ENCODE results near the gene SELE. TPM values are rescaled to one million over a fixed set of nuclear protein-coding genes. Genes with fewer than 3 reads are reported as not detected.

SELE gene
- total and polyA plus RNA-seq, 9 donors = 0.58 to 16.9 (median 2.6) TPM

DNA sequence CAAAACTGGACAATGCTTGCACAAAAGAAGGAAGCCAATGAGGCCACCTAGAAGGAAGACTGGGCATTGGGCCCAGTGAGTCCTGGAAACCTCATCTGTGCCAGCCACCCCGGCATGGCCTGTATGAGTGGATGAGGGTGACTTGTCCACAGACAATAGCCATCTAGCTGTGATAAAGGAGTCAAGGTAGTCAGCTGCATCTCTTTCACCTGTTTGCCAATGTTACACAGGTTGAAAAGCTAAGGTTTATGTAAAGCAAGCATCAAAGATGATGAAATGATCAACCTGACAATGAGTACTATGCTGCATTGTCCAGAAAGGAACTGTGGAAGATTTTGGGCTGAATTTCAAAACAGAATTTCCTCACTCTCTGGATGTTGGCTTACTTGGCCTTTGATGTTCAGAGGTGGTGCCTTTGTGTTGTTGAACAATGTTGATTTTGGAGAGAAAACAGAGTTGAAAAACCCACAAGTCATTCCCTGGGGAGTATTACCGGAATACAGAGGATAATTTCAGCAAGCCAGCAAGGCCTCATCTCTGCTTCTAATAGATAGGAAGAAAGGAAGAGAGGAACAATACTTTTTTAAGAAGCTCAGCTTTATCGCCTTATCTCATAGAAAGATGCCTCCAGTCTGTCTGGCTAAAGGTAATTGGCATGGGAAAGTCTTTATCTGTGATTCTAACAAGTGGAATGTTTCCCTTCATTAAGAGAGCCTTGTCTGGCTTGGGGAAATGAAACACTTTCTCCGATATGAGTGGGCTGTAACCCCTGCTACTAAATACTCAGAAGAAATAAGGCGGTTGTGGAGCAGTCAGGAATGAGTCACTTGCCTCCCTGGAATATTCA lies 11.4 kb upstream of the SELE start:
- intact Hi-C loops (cut with DNase I) = no loop called here
- no peaks in the 10 kb centered on the region for H3K9me3 ChIP-seq
- no peak overlapping the region for H3K27ac ChIP-seq
- no peaks in the 10 kb centered on the region for H3K36me3 ChIP-seq
- TF ChIP-seq EP300 (IDR thresholded peaks at IDR 0.05) = no peak
- TF ChIP-seq, protein P1, sequence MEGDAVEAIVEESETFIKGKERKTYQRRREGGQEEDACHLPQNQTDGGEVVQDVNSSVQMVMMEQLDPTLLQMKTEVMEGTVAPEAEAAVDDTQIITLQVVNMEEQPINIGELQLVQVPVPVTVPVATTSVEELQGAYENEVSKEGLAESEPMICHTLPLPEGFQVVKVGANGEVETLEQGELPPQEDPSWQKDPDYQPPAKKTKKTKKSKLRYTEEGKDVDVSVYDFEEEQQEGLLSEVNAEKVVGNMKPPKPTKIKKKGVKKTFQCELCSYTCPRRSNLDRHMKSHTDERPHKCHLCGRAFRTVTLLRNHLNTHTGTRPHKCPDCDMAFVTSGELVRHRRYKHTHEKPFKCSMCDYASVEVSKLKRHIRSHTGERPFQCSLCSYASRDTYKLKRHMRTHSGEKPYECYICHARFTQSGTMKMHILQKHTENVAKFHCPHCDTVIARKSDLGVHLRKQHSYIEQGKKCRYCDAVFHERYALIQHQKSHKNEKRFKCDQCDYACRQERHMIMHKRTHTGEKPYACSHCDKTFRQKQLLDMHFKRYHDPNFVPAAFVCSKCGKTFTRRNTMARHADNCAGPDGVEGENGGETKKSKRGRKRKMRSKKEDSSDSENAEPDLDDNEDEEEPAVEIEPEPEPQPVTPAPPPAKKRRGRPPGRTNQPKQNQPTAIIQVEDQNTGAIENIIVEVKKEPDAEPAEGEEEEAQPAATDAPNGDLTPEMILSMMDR (IDR thresholded peaks at IDR 0.05) = no peak
- no peak for TF ChIP-seq POLR2A (IDR thresholded peaks at IDR 0.05)
- 11 to 20% (median 20%) methylated on average over 5 of the region's 5 CpGs for WGBS, 3 donors
- H3K27me3 ChIP-seq = no peaks in the 10 kb centered on the region
- DNase-seq = peak in 1 of 5 donors; percentile 19
- no peak overlapping the region for H3K4me3 ChIP-seq
- no peaks in the 10 kb centered on the region for H3K4me1 ChIP-seq (ENCODE audit: insufficient read depth)

GRCh38 chr1:169741666-169742394 lies 8.0 kb upstream of the SELE start:
- DNase-seq = no peak
- Histone ChIP-seq H3K9me3 (no peaks in the 10 kb centered on the region), H3K27ac (no peak overlapping the region), H3K4me1 (ENCODE audit: insufficient read depth) (no peaks in the 10 kb centered on the region), H3K27me3 (no peaks in the 10 kb centered on the region), H3K36me3 (no peaks in the 10 kb centered on the region), H3K4me3 (no peak overlapping the region)
- no peak for TF ChIP-seq POLR2A (IDR thresholded peaks at IDR 0.05)
- no peak for TF ChIP-seq EP300 (IDR thresholded peaks at IDR 0.05)
- TF ChIP-seq, protein P1 (IDR thresholded peaks at IDR 0.05) = no peak
- intact Hi-C loops (cut with DNase I) = no loop called here
- 75 to 80% (median 78%) methylated on average over 6 of the region's 6 CpGs for WGBS, 3 donors

GRCh38 chr1:169739980-169740379 lies 6.1 kb upstream of the SELE start:
- Histone ChIP-seq H3K27me3 (no peaks in the 10 kb centered on the region), H3K4me3 (no peak overlapping the region), H3K36me3 (no peaks in the 10 kb centered on the region), H3K4me1 (ENCODE audit: insufficient read depth) (no peaks in the 10 kb centered on the region), H3K27ac (no peak overlapping the region), H3K9me3 (no peaks in the 10 kb centered on the region)
- no peak for TF ChIP-seq EP300 (IDR thresholded peaks at IDR 0.05)
- TF ChIP-seq, protein P1 (IDR thresholded peaks at IDR 0.05) = no peak
- no peak for TF ChIP-seq POLR2A (IDR thresholded peaks at IDR 0.05)
- WGBS, 3 donors = 4 to 6% (median 5%) methylated on average over 5 of the region's 5 CpGs
- no peak for DNase-seq
- intact Hi-C loops (cut with DNase I) = no loop called here

DNA sequence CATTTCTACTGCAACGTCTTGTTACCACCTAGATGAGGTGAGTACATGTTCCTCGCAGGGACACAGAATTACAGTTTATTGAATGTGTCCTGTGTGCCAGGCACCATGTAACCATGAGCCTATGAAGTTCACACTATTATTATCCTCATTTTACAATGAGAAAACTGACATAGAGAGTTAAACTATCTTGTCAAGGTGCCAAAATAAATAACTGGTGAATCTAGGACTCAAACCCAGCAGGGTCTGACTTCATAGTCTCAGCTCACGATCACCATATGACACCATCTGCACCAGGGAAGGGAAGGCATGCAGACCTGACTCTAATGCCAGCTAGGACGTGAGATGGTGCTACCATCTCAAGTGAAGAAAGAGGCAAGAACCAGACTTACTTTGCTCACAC lies 2.4 kb downstream of the SELE start:
- intact Hi-C loops (cut with DNase I) = no loop called here
- Histone ChIP-seq H3K4me3 (no peak overlapping the region), H3K27ac (no peak overlapping the region), H3K9me3 (no peaks in the 10 kb centered on the region), H3K36me3 (no peaks in the 10 kb centered on the region), H3K27me3 (no peaks in the 10 kb centered on the region), H3K4me1 (ENCODE audit: insufficient read depth) (no peaks in the 10 kb centered on the region)
- DNase-seq = no peak
- TF ChIP-seq EP300 (IDR thresholded peaks at IDR 0.05) (no peak), POLR2A (IDR thresholded peaks at IDR 0.05) (no peak)
- TF ChIP-seq, protein P1 (IDR thresholded peaks at IDR 0.05) = no peak
- WGBS, 3 donors = 57 to 63% (median 59%) methylated on average over 4 of the region's 4 CpGs

All from ovary (tissue), 9 donors.